Endodermal cell (in vitro differentiated cells): ENCODE measurements around the gene AFTPH. TPM values are rescaled to one million over a fixed set of nuclear protein-coding genes. Genes with fewer than 3 reads are reported as not detected.

ENCODE experiments used
- DNase-seq: peaks from one replicate; pipeline ENCODE4 v3.0.0-alpha.2; 2017
- H3K27ac ChIP-seq: 2 replicates; pipeline ENCODE4 v1.5.1; 2013; ENCODE audit warnings: mild to moderate bottlenecking, low read depth, low read length, moderate library complexity
- H3K27me3 ChIP-seq: 2 replicates; pipeline ENCODE4 v1.6.1; 2013; ENCODE audit warnings: mild to moderate bottlenecking, low read length, moderate library complexity; ENCODE audit not compliant: insufficient read depth, control insufficient read depth, poor library complexity, severe bottlenecking
- H3K36me3 ChIP-seq: 2 replicates; pipeline ENCODE4 v1.7.0; 2013; ENCODE audit warnings: mild to moderate bottlenecking, low read length, moderate library complexity; ENCODE audit not compliant: control insufficient read depth, insufficient read depth
- H3K4me1 ChIP-seq: one replicate; pipeline ENCODE4 v1.7.0; 2013; ENCODE audit warnings: low read length; ENCODE audit not compliant: control insufficient read depth, insufficient read depth
- H3K4me3 ChIP-seq: 2 replicates; pipeline ENCODE4 v1.5.1; 2013; ENCODE audit warnings: mild to moderate bottlenecking, low read length, moderate library complexity
- H3K9ac ChIP-seq: 2 replicates; pipeline ENCODE4 v1.6.1; 2013; ENCODE audit warnings: mild to moderate bottlenecking, low read length, moderate library complexity; ENCODE audit not compliant: poor library complexity, severe bottlenecking; ENCODE audit errors: extremely low read depth
- H3K9me3 ChIP-seq: 2 replicates; pipeline ENCODE4 v1.6.1; 2013; ENCODE audit warnings: mild to moderate bottlenecking, low read length, moderate library complexity; ENCODE audit not compliant: control insufficient read depth
- H3K27ac Mint-ChIP-seq: 2 replicates; pipeline ENCODE4 v1.8.0; 2020; ENCODE audit warnings: mixed read lengths
- H3K27me3 Mint-ChIP-seq: 2 replicates; pipeline ENCODE4 v1.8.0; 2021; ENCODE audit warnings: mild to moderate bottlenecking, mixed read lengths; ENCODE audit not compliant: insufficient read depth
- H3K36me3 Mint-ChIP-seq: 2 replicates; pipeline ENCODE4 v1.8.0; 2020; ENCODE audit warnings: low read depth, mixed read lengths
- H3K4me1 Mint-ChIP-seq: 2 replicates; pipeline ENCODE4 v1.8.0; 2020; ENCODE audit warnings: mixed read lengths
- H3K4me3 Mint-ChIP-seq: 2 replicates; pipeline ENCODE4 v1.8.0; 2020; ENCODE audit warnings: mild to moderate bottlenecking, moderate library complexity, mixed read lengths
- H3K9me3 Mint-ChIP-seq: 2 replicates; pipeline ENCODE4 v1.8.0; 2020; ENCODE audit warnings: mild to moderate bottlenecking, mixed read lengths
- CTCF ChIP-seq: fragments of 200-600 bp; sonication (generic); conservative IDR thresholded peaks from 2 replicates; pipeline ENCODE4 v1.5.0; 2021; ENCODE audit warnings: antibody characterized with exemption, mild to moderate bottlenecking
- WGBS, 2 experiments: methylation state at CpG; one replicate each; pipeline versions ENCODE4 v1.1.5 to v1.1.7; 2013; ENCODE audit warnings: missing lambda C conversion rate in 2 of 2, mixed read lengths in 1 of 2; ENCODE audit not compliant: insufficient coverage in 1 of 2, insufficient read length in 1 of 2; 5-methylcytosine and 5-hydroxymethylcytosine counted together
- total RNA-seq, 2 donors: library from RNA; stranded (reverse); fragmentation: NEBNext Ultra II Directional in 1 of 2; extraction: Animal tissue kit (Norgen Biotek cat#: 25700) in 1 of 2; gene quantifications; 2 replicates in 1 of 2; 3 replicates in 1 of 2; pipeline ENCODE4 v1.2.1, GENCODE V29; 2021

AFTPH gene
- total RNA-seq, 2 donors from 2014 or later, result 13.7 to 21.5 TPM

GRCh38 chr2:64567473-64567872, 43.3 kb downstream of the AFTPH start:
- no peak for DNase-seq
- Histone ChIP-seq H3K27me3 (no peaks in the 10 kb centered on the region), H3K9me3 (no peaks in the 10 kb centered on the region), H3K4me1 (peaks cover 3% of the 10 kb centered on the region), H3K27ac (no peak overlapping the region), H3K36me3 (peaks cover 15% of the 10 kb centered on the region), H3K4me3 (no peak overlapping the region), H3K9ac (no peak overlapping the region)
- no peaks in the 10 kb centered on the region for H3K27me3 Mint-ChIP-seq
- H3K27ac Mint-ChIP-seq, result no peak overlapping the region
- TF ChIP-seq CTCF, result no peak
- peaks cover 21% of the 10 kb centered on the region for H3K4me1 Mint-ChIP-seq
- 56 to 79% methylated on average over 1 to 5 of the region's 6 CpGs for WGBS, 2 experiments
- H3K4me3 Mint-ChIP-seq, result no peak overlapping the region
- H3K36me3 Mint-ChIP-seq, result peaks cover 15% of the 10 kb centered on the region
- no peaks in the 10 kb centered on the region for H3K9me3 Mint-ChIP-seq

GRCh38 chr2:64568836-64569235, 44.7 kb downstream of the AFTPH start:
- no peak overlapping the region for H3K9ac ChIP-seq
- Mint-ChIP-seq H3K27me3 (no peaks in the 10 kb centered on the region), H3K27ac (no peak overlapping the region), H3K36me3 (peaks cover 17% of the 10 kb centered on the region), H3K4me1 (peaks cover 21% of the 10 kb centered on the region), H3K9me3 (no peaks in the 10 kb centered on the region), H3K4me3 (no peak overlapping the region)
- H3K27ac ChIP-seq, result no peak overlapping the region
- no peak for DNase-seq
- WGBS, 2 experiments, result 93 to 100% methylated on average over 4 to 7 of the region's 7 CpGs
- no peaks in the 10 kb centered on the region for H3K27me3 ChIP-seq
- peaks cover 25% of the 10 kb centered on the region for H3K36me3 ChIP-seq
- H3K4me1 ChIP-seq, result peaks cover 3% of the 10 kb centered on the region
- TF ChIP-seq CTCF, result no peak
- no peaks in the 10 kb centered on the region for H3K9me3 ChIP-seq
- no peak overlapping the region for H3K4me3 ChIP-seq

GRCh38 chr2:64574871-64575270, 50.7 kb downstream of the AFTPH start:
- no peaks in the 10 kb centered on the region for H3K9me3 ChIP-seq
- no peak for TF ChIP-seq CTCF
- Mint-ChIP-seq H3K9me3 (no peaks in the 10 kb centered on the region), H3K4me3 (no peak overlapping the region), H3K36me3 (peaks cover 30% of the 10 kb centered on the region), H3K4me1 (peaks cover 9% of the 10 kb centered on the region), H3K27me3 (no peaks in the 10 kb centered on the region), H3K27ac (no peak overlapping the region)
- WGBS, 2 experiments, result 88% methylated on average over 1 of the region's 1 CpG; no CpG with 5 or more reads in 1 of the 2 experiments
- H3K9ac ChIP-seq, result no peak overlapping the region
- peaks cover 3% of the 10 kb centered on the region for H3K4me1 ChIP-seq
- no peak overlapping the region for H3K4me3 ChIP-seq
- no peak for DNase-seq
- H3K27ac ChIP-seq, result no peak overlapping the region
- H3K36me3 ChIP-seq, result peaks cover 29% of the 10 kb centered on the region
- no peaks in the 10 kb centered on the region for H3K27me3 ChIP-seq
